HG03175 (cell line): ENCODE measurements around the gene NHSL2.

Experiments
- ATAC-seq: cut with Tn5 transposase; IDR thresholded peaks from one replicate; pipeline ENCODE4 v1.9.1; 2021; ENCODE audit warnings: mild to moderate bottlenecking, moderate library complexity; ENCODE audit not compliant: unreplicated experiment

NHSL2 gene

GRCh38 chrX:72060921-72061490, 150.4 kb downstream of the NHSL2 start:
- no peak for ATAC-seq

- ATAC-seq: no peak
These were observed 152.3 kb downstream of the NHSL2 start for GRCh38 chrX:72062916-72063315.

GRCh38 chrX:72069350-72070160, 158.9 kb downstream of the NHSL2 start:
- ATAC-seq: no peak

- no peak for ATAC-seq
These were observed 160.6 kb downstream of the NHSL2 start for GRCh38 chrX:72071213-72071612.

GRCh38 chrX:72073633-72074032, 163.0 kb downstream of the NHSL2 start:
- ATAC-seq: no peak

GRCh38 chrX:72078411-72078810, 167.8 kb downstream of the NHSL2 start:
- no peak for ATAC-seq

GRCh38 chrX:72079607-72080006, 169.0 kb downstream of the NHSL2 start:
- ATAC-seq: no peak

GRCh38 chrX:72080150-72080549, 169.5 kb downstream of the NHSL2 start:
- no peak for ATAC-seq

- no peak for ATAC-seq
These were observed 170.2 kb downstream of the NHSL2 start for GRCh38 chrX:72080800-72081199.

- no peak for ATAC-seq
These were observed 171.1 kb downstream of the NHSL2 start for GRCh38 chrX:72081605-72082320.

GRCh38 chrX:72083291-72083690, 172.6 kb downstream of the NHSL2 start:
- no peak for ATAC-seq

GRCh38 chrX:72084114-72084513, 173.5 kb downstream of the NHSL2 start:
- ATAC-seq: no peak

GRCh38 chrX:72086995-72087394, 176.3 kb downstream of the NHSL2 start:
- no peak for ATAC-seq

- no peak for ATAC-seq
These were observed 178.1 kb downstream of the NHSL2 start for GRCh38 chrX:72088761-72089160.

- no peak for ATAC-seq
These were observed 178.6 kb downstream of the NHSL2 start for GRCh38 chrX:72089254-72089653.

- peak; percentile 96 for ATAC-seq
These were observed 184.2 kb downstream of the NHSL2 start for GRCh38 chrX:72094894-72095293.

GRCh38 chrX:72095370-72095769, 184.7 kb downstream of the NHSL2 start:
- peak; percentile 6 for ATAC-seq

GRCh38 chrX:72097098-72097497, 186.5 kb downstream of the NHSL2 start:
- no peak for ATAC-seq

GRCh38 chrX:72100051-72100755, 189.6 kb downstream of the NHSL2 start:
- no peak for ATAC-seq

GRCh38 chrX:72100824-72101351, 190.2 kb downstream of the NHSL2 start:
- peak; percentile 77 for ATAC-seq

- ATAC-seq: no peak
These were observed 191.0 kb downstream of the NHSL2 start for GRCh38 chrX:72101597-72102037.
